ENCODE data around the gene SLC25A42. TPM values are rescaled to one million over a fixed set of nuclear protein-coding genes. Genes with fewer than 3 reads are reported as not detected.

Gene SLC25A42
- total and polyA plus RNA-seq, 2 donors (not counting 3 experiments of a cell fraction or from before 2014, with no cell fraction given), result 6.2 to 6.3 TPM

GRCh38 chr19:19145281-19145680, 81.5 kb downstream of the SLC25A42 start:
- H3K27me3 ChIP-seq (ENCODE audit: control insufficient read depth in 2 of 2, insufficient read depth in 2 of 2, low read length in 2 of 2), result no peaks in the 10 kb centered on the region
- dilution Hi-C loops (cut with MboI; ENCODE audit: extremely low pct_ligation_motif_present, low sequenced_read_pairs) (no loop called here), intact Hi-C loops (cut with micrococcal nuclease) (no loop called here)
- no peaks in the 10 kb centered on the region for H3K4me1 ChIP-seq (ENCODE audit: control insufficient read depth, extremely low read depth, insufficient read depth, low read length)
- TF ChIP-seq EZH2 (IDR thresholded peaks at IDR 0.05; ENCODE audit: borderline replicate concordance, low read depth, low read length, severe bottlenecking), result no peak
- TF ChIP-seq GATA2 (IDR thresholded peaks at IDR 0.05; ENCODE audit: insufficient read depth, insufficient read length, low read depth, low read length), result no peak
- TF ChIP-seq CTCF (IDR thresholded peaks at IDR 0.05; ENCODE audit: extremely low read depth in 1 of 2, insufficient read depth in 1 of 2, low read depth in 1 of 2, low read length in 2 of 2), result no peak
- no peak for TF ChIP-seq POLR2A (IDR thresholded peaks at IDR 0.05; ENCODE audit: low read depth, low read length)
- H2AFZ ChIP-seq (ENCODE audit: low read depth, low read length), result no peak overlapping the region
- H3K9me1 ChIP-seq (replicated peaks; ENCODE audit: control insufficient read depth, extremely low read depth, insufficient read depth, low read length), result no peaks in the 10 kb centered on the region
- no peak overlapping the region for H3K27ac ChIP-seq (ENCODE audit: insufficient read depth, low read depth, low read length)
- FAIRE-seq, result no peak
- no peaks in the 10 kb centered on the region for H3K36me3 ChIP-seq (ENCODE audit: control insufficient read depth in 2 of 2, extremely low read depth in 1 of 2, insufficient read depth in 2 of 2, low read length in 2 of 2)
- H3K4me2 ChIP-seq (ENCODE audit: insufficient read depth, low read length), result no peak overlapping the region
- ChIA-PET POLR2A (no interaction called here), CTCF (interaction anchor here (0.5 to 3.9 kb wide), 16 partner anchors 10 to 345 kb away, joined by 3 to 23 read pairs (median 4); partner anchors contain the start of gene MEF2B)
- no peaks in the 10 kb centered on the region for H3K79me2 ChIP-seq (ENCODE audit: control insufficient read depth, insufficient read depth, low read length)
- BruUV-seq (replicated peaks), result no TSS peak
- H3K9me3 ChIP-seq (replicated peaks; ENCODE audit: control insufficient read depth, insufficient read depth, low read length), result no peaks in the 10 kb centered on the region
- no peak overlapping the region for H3K4me3 ChIP-seq (replicated peaks in 1 of 3; ENCODE audit: insufficient read depth in 1 of 3, low read depth in 1 of 3, low read length in 3 of 3)
- DNase-seq (ENCODE audit: low read depth, low spot score), result no peak
- H4K20me1 ChIP-seq (replicated peaks; ENCODE audit: control insufficient read depth, extremely low read depth, insufficient read depth, low read length), result no peaks in the 10 kb centered on the region
- H3K9ac ChIP-seq (replicated peaks; ENCODE audit: extremely low read depth, insufficient read depth, low read length), result no peak overlapping the region
